Muscle of arm (tissue), 12 donors: ENCODE data around the gene TMEM134. TPM values are rescaled to one million over a fixed set of nuclear protein-coding genes. Genes with fewer than 3 reads are reported as not detected.
A peak's percentile ranks its signal among the peaks of the same experiment; 100 is the strongest.

Experiments
- DNase-seq: peaks from one replicate; pipeline ENCODE4 v3.0.0-alpha.2; 2013
- polyA plus RNA-seq, 12 donors: library from polyadenylated mRNA; unstranded; fragments of 120-200 nt; gene quantifications; one replicate each; pipeline ENCODE4 v1.2.1, GENCODE V29; 2013; ENCODE audit not compliant: insufficient read length in 12 of 12

Gene TMEM134
- polyA plus RNA-seq, 12 donors = 35.2 to 73.5 (median 46.2) TPM; not detected in 1

GRCh38 chr11:67440229-67441097 is 28.6 kb downstream of the TMEM134 start:
- DNase-seq = no peak

GRCh38 chr11:67439321-67440228 is 29.5 kb downstream of the TMEM134 start:
- no peak for DNase-seq

- DNase-seq = no peak
Measured at GRCh38 chr11:67438158-67438902, 30.7 kb downstream of the TMEM134 start.

- no peak for DNase-seq
Measured at GRCh38 chr11:67437809-67438157, 31.3 kb downstream of the TMEM134 start.

GRCh38 chr11:67437082-67437808 is 31.8 kb downstream of the TMEM134 start, which contains the start of gene PTPRCAP:
Gene PTPRCAP (minus strand): TSS chr11:67437682. CDS start chr11:67437619, 63 bp downstream.
- DNase-seq = no peak

GRCh38 chr11:67436459-67437081 is 32.5 kb downstream of the TMEM134 start:
- no peak for DNase-seq

- DNase-seq = no peak
Measured at GRCh38 chr11:67435727-67436458, 33.2 kb downstream of the TMEM134 start.

GRCh38 chr11:67435031-67435726 is 33.9 kb downstream of the TMEM134 start:
- DNase-seq = no peak

- no peak for DNase-seq
Measured at GRCh38 chr11:67434395-67434881, 34.6 kb downstream of the TMEM134 start.

- no peak for DNase-seq
Measured at GRCh38 chr11:67433536-67434394, 35.3 kb downstream of the TMEM134 start.

- no peak for DNase-seq
Measured at GRCh38 chr11:67432655-67433349, 36.2 kb downstream of the TMEM134 start.

GRCh38 chr11:67431346-67432249 is 37.5 kb downstream of the TMEM134 start:
- no peak for DNase-seq

GRCh38 chr11:67429722-67430121 is 39.3 kb downstream of the TMEM134 start:
- no peak for DNase-seq

GRCh38 chr11:67429038-67429668 is 39.9 kb downstream of the TMEM134 start:
- no peak for DNase-seq

GRCh38 chr11:67428052-67429001 is 40.7 kb downstream of the TMEM134 start, which contains the start of gene RPS6KB2:
Gene RPS6KB2 (plus strand): TSS chr11:67428494. CDS start chr11:67428546, 52 bp downstream.
- DNase-seq = peak; percentile 99
